HG03460 (cell line): ENCODE data around the gene NELL1.
"Not testable (repeated sequence)": the region's sequence is repeated elsewhere in the genome, so short reads cannot be mapped to it uniquely, and the experiment has no call there.

Source experiments
- ATAC-seq: cut with Tn5 transposase; IDR thresholded peaks from one replicate; pipeline ENCODE4 v1.9.1; 2021; ENCODE audit not compliant: unreplicated experiment

NELL1 gene

DNA sequence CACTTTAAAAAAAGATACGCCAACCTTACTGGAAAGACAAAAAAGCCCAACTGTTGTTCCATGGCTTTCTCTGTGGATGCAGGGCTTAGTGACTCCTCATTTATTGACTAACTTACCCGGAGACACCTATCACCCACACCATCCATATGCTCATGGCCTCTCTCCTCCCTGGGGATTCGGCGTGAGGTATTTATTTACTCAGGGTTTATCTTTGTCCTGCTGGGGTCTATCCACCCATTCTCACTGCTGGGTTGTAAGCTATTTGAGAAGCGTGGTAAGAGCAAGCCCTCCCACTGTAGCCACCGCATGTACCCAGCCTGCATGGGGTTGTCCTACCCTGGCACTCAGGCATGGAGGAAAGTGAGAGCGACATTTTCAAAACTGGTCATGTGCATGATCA lies 93.6 kb downstream of the NELL1 start:
- no peak for ATAC-seq

DNA sequence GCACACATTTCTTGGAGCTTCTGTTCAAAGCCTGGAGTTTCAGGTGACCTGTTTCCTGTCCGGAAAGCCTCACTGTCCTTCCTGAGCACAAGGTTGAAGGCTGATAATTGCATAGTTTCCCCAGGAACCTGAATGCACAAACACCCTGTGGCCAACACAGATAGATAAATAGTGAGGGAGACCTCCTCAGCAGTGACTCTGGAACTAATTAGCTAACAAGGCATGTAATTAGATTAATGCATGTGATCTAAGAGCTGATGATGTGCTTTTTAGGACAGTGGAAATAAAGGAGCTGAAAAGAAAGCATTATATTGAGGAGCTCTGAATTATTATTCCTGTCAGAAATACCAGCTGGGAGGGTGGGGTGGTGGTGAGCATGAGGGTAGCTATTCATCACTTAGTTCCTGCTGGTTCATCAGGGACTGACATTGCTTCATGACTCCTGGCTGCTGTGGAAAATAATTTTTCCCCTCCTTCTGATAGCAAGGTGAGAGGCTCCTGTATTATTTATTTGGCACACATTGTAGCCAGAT lies 101.1 kb downstream of the NELL1 start:
- ATAC-seq, result no peak

DNA sequence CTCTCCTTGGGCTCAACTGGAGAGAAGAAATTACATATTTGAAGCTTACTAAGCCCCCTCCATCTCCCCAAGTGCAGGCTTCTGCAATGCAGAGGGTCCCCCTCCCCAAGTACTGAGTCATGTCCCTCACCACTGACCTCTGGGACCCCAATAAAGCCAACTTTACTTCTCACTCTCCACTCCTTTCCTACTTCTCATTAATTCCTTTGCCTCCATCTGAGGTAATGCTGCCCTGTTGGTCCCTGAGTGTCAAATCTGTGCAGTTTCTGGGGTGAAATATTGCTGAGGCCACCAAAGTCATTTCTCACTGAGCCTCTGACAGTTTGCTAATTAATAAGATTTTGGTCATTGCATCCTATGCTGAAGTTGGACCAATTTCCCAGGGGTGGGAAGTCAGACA lies 101.6 kb downstream of the NELL1 start:
- no peak for ATAC-seq

DNA sequence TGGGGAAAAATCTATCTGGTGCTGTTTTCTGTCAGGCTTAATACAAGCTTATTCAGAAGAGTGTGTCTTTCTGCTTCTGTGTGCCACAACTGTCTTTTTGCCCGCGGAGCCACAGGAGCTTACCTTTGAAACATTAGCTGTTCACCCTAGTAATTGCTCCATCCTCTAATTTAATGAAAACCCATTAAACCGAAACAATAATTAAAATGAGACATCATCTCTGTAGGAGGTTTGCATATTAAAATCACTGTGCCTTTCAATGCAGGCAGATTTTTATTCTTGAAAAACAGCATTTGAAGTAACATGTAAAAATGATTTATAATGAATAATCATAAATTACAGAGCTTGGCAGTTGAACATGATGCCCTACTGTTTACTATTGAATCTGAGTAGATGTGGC lies 102.3 kb downstream of the NELL1 start:
- no peak for ATAC-seq

DNA sequence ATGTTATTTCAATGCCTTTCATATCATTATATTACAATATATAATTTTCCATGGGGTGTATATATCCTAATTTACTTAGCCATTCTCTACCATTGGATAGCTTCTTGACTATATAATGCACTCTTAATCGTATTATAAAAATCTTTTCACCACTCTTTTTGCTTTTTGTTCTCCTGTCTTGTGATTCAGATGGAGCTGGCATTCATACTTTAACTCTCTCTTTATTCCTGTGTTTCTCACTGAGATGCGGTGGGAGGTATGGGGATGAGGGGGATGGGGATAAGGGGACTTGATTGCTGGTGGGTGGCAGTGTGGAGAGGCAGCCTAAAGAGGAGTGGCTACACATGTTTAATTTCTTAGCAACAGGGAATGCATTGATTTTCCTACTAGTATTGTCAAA lies 105.9 kb downstream of the NELL1 start:
- ATAC-seq, result no peak

DNA sequence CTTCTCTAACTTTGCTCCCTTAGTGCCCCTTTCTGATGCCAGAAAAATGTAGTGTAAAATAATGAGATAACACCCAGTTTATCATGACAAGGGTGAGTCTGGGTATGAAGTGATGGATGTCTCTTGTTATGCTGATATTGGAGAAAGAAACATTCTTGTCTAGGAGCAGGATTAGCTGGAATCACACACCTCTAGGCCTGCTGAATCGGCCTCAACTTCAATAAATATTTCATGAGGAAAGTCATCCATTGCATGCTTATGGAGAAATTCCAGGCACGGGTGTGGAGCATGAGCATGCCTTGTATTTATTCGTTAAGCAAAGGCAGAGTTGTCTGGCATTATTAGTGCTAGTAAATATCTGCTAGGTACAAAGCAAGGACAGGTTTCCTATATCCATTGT lies 113.4 kb downstream of the NELL1 start:
- ATAC-seq, result no peak

DNA sequence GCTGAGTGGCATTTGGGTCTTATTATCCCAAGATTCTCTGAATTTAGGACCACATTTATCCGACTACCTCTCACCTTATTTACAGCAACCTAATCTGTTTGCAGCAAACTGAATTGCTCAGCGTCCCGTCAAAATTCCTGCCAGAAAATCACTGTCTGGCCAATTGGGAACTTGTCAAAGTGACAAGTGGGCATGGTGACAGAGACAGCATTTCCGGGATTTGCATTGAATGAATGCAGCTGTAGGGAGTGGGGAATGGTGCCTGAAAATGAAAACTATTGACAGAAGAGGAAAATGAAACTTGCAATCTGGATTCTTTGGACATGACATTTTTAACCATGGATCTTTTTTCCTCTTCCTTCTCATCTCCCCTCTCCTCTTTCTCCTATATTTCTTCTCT lies 113.8 kb downstream of the NELL1 start:
- ATAC-seq, result no peak

DNA sequence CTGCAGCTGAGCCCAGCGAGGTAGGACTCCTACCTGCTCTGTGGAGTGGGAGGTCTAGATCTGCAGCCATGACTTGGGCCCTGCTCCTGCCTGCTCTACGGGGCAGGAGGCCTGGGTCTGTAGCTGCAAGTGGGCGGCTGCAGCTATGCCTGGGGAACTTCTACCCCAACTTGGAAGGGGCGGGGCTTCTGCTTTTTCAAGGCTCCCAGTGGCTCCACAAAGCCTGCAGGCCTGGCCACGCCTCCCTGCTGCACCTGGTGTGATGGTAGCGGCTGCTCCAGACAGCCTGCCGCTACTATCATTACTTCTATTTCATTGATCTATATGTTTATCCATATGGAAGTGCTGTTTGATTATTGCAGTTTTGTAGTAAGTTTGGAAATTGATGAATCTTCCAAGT lies 121.2 kb downstream of the NELL1 start:
- ATAC-seq, result no peak

DNA sequence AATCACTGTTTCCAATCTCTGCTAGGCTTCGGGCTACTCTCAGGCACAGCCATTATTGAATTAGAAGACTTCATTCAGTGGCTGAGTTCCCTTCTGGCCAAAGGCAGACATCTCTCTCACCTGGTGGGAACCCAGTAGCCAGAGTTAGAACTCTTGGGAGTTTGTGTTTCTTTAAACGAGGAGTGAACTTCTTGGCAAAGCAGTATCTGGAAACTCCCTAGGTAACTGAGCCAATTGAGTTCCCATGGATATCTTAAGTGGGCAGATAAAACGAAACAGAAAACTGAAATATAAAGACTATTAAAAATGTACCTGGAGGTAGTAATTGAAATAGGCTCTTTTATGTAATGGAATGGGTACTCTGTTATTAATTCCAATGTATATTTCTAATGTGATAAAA lies 125.6 kb downstream of the NELL1 start:
- no peak for ATAC-seq

DNA sequence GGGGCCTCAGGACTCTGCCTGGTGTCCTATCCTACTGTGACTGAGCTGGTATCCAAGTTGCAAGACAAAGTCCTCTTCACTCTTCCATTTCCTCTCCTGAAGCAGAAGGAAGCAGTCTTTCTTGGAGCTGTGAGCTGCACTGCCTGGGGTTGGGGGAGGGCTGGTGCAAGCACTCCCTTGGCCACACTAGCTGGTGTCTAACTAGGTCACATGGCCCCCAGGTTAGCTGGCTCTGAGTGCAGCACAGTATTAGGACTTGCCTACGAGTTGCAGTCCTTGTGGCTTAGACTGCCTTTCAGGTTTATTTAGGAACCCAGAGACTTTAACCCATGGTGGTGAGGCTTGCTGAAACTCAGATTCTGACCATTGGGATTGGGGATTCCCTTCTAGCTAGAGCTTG lies 138.9 kb downstream of the NELL1 start:
- no peak for ATAC-seq

DNA sequence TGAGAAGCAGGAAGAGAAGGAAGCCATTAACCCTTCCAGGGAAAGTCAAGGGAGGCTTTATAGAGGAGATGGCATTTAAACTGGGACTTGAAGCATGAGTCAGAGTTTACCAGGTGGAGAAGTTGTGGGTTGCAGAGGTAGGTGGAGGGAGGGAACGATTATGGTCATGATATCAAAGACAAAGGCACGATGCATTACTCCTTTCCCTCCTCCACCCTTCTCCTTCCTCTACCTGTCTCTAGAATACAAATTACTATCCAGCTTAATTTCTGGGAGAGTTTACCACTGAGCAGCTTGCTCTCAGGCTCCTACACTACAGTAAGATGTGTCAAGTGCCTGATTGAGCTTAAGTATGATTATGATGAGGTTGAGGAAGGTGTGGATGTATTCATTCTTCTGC lies 151.7 kb downstream of the NELL1 start:
- no peak for ATAC-seq

DNA sequence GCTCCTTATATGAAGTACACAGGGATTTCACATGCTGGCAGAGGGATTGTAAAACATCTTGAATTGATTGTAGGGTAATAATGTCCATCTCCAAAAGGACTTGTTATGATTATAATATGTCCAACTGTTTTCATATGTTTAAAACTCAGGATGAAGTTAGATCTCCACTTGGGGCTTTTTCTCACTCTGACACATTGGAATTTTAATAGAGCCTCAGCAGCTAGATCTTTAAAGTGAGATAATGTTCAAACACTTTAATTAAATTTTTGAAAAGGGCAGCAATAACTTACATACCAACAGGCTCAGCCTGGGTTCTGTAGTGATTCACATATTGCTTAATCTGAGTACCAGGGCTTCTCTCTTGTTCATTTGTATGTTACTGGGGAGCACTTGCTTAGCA lies 152.1 kb downstream of the NELL1 start:
- ATAC-seq, result no peak

DNA sequence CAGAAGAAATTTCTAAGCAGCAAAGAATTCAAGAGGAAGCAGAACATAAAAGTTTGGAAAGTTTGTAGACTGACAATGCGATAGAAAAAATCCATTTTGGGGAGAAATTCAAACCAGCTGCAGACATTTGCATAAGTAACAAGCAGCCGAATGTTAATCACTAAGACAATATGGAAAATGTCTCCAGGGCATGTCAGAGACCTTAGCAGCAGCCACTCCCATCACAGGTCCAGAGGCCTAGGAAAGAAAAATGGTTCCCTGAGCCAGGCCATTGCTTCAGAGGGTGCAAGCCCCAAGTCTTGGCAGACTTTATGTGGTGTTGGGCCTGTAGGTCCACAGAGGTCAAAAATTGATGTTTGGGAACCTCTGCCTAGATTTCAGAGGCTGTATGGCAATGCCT lies 155.4 kb downstream of the NELL1 start:
- ATAC-seq, result no peak

DNA sequence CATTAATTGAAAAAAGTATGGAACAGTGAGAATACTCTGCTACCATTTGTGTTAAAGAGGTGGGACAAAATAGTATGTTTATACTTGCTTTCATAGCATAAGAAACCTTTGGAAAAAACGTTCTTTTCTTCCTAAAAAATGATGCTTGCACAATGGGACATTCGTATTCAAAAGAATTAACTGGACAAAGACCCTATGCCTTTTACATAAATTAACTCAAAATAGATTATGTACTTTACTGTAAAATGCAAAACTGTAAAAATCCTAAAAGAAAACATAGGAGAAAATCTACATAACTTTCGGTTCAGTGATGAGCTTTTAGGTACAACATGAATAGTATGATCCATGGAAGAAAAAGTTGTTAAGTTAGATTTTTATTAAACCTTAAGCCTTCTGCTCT lies 166.2 kb downstream of the NELL1 start:
- ATAC-seq, result no peak

DNA sequence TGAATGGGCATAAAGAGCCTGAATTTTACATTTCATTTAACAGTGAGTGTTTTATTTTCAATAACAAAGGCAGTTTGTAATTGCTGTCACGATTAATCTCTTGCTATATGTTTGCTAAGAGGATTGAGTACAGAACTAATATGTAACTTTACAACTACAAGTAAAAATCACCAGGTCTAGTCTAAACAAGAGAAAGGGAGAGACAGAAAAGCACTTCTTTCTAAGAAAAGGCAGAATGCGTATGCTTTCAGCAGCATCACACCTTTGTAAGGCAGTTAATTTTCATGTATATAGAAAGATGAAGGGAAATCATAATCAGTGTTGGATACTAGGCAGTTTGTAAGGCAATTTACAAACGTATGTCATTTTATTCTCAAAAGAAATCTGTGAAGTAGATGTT lies 169.8 kb downstream of the NELL1 start:
- ATAC-seq, result no peak

DNA sequence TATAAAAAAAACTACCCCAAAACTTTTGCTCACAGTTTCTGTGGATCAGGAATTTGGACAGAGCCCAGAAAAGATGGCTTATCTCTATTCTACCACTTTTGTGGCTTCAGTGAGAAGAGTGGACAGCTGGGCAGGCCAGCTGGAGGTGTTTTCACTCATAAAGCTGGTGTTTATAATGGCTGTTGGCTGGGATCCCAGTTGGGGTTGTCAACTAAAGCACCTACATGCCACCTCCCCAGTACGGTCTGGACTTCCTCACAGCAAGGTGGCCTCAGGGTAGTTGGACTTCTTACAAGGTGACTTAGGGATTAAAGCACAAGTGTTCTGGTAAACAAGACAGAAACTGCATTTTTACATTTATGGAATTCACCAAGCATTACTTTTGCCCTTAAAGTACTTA lies 171.0 kb downstream of the NELL1 start:
- no peak for ATAC-seq

DNA sequence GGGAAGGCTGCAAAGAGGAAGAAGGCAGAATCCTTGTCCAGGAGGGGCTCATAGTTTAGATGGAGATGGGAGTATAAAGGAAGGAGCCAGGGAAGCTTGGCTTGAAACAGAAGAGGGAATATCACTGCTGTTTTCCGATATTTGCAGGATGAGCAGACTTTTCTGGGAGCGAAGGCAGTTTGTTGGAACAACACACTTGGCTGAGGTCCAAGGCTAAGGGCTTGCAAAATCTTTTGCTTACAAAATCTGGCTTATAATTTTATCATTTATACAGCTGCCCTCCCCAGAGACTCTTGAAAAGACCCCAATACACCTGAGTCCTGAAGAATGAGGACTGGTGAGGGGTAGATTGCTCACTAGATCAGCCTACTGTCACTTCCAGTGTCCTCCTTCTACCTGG lies 174.8 kb downstream of the NELL1 start:
- ATAC-seq, result no peak

DNA sequence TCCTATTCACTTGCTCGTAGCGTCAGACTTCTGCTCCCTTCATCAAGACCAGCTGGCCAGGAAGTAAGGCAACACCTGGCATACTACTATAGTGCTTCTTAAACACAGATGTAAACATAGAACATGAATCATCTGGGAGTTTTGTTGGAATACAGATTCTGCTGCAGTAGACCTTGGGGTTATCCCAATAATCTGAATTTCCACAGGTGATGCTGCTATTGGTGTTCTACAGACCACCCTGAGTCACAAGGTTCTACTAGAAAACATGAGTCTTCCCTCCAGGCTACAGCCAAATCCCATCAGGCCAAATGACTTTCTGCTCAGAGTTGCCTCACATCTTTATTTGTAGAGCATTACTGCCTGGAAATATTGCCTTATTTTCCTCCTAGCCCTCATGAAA lies 175.2 kb downstream of the NELL1 start:
- no peak for ATAC-seq

DNA sequence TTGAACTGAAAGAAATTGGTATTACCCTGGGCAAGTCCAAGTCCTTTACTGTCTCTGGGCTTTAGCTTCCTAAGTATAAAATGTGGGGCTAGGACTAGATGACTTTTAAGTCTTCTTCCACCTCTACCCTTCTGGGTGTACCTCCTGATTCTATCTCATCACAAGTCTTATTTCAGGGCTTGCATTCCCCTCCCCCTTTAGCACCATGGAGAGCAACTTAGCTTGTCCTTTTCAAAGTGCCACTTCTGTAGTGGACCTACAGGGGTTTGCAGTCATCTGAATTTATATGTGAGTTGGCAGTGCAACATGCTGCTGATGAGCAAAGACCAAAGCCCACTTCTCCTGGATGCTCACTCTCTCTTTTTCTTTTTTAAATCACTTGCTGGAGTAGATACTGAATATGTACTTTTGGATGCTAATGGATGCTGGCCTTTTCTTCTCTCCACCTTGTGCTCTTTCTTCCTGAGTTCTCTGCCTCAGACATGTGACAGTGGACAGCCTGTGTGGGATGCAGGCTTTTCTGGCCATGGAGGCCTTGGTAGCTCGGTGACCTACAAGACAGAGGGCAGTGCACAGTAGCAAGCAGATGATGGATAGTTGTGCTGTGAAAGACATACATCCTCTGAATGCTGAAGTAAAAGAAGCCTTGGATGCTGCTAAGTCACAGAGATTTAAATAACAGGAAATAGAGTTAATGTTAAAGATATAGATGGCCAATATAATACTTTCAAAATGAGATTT lies 185.0 kb downstream of the NELL1 start:
- ATAC-seq, result no peak

DNA sequence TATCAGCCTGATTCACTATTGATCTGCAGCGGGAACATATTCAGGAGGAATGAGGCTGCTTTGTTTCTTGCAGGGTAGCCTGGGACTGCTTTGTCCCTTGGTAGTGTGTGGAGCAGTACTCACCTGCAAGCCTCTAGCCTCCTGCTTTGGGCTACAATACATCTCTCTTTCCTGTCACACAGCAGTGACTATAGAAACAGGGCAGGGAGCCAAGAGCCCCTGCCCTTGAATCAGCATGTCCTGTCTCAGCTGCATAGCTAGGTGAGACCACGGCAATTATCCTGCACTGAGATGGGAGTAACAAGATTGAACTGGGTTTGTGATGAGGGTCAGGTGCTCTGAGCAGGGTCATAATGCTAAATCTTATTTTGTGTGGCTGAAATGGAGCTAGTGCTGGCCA lies 191.9 kb downstream of the NELL1 start:
- ATAC-seq, result no peak

DNA sequence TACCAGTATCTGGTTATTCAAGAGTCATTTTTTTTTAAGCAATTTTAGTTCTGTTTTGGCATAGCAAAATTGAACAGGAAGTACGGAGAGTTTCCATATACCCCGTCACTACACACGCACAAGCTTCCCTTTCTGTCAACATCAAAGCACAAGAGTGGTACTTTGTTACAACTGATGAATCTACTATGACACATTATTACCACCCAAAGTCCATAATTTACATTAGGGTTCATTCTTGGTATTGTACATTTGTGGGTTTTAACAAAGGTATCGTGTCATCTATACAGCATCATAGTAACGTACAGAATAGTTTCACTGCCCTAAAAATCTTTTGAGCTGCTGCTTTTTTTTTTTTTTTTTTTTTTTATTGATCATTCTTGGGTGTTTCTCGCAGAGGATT lies 192.9 kb downstream of the NELL1 start:
- ATAC-seq, result not testable (repeated sequence)

DNA sequence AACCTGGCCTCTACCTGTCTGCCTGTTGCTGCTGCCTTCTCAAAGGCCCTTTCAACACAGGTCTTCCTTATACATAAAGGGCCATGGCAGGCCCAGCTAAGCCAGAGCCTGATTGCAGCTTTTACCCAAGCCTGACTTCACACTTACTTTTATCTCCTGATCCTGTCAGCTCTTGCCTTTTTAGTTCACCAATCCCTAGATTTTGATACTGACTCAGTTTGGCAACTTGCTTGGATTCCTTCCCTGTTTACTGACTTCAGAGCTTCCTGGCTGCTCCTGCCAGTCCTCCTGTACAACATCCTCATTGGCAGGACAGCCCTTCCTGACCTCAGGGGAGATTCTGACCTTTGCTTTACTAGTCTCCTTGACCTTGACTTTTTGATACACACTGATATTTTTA lies 195.2 kb downstream of the NELL1 start:
- ATAC-seq, result no peak

DNA sequence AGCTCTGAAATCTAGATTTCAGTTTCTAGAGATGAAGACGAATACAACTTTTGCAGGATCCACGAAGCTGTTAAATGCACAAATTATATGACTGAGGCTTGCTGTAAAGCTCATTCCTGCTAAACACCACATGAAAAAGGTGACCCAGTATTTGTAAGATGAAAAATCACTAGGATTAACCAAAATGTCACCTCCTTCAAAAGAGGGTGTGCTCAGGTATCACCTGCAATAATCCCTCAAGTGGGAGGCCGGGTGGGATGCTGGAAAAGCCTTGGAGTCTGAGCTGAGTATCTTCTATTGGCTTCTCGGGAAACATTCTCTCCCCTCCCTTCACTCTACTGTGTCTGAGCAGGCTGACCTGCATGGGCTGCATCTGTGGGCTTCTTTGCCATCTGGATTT lies 195.8 kb downstream of the NELL1 start:
- ATAC-seq, result no peak
